DOHH2 (cell line): ENCODE results near the gene CRELD2.

Experiments
- EZH2phosphoT487 ChIP-seq: fragments of 200-600 bp; sonication (generic); IDR thresholded peaks from 2 replicates; pipeline ENCODE4 v1.6.1; 2017; ENCODE audit warnings: borderline replicate concordance, mild to moderate bottlenecking, antibody characterized with exemption, low read length, moderate library complexity, mixed read lengths
- TF ChIP-seq, protein P1 (sequence below): fragments of 200-600 bp; sonication (generic); IDR thresholded peaks from one replicate; pipeline ENCODE4 v1.5.1; 2014; ENCODE audit warnings: antibody characterized with exemption, mild to moderate bottlenecking, low read depth, low read length; ENCODE audit not compliant: poor library complexity, severe bottlenecking

DNA sequence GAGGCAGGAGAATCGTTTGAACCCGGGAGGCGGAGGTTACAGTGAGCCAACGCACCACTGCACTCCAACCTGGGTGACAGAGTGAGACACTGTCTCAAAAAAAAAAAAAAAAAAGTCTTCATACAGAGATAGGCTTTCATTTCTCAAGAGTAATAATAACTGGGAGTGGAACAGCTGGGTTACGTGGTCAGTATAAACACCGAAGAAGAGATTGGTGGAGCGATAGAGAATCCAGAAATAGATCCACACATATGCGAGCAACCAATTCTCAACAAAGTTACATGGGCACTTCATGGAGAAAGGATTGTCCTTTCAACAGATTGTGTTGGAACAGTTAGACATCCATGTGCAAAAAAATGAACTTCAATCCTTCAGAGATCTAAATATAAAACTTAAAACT, 40.2 kb upstream of the CRELD2 start:
- TF ChIP-seq, protein P1, sequence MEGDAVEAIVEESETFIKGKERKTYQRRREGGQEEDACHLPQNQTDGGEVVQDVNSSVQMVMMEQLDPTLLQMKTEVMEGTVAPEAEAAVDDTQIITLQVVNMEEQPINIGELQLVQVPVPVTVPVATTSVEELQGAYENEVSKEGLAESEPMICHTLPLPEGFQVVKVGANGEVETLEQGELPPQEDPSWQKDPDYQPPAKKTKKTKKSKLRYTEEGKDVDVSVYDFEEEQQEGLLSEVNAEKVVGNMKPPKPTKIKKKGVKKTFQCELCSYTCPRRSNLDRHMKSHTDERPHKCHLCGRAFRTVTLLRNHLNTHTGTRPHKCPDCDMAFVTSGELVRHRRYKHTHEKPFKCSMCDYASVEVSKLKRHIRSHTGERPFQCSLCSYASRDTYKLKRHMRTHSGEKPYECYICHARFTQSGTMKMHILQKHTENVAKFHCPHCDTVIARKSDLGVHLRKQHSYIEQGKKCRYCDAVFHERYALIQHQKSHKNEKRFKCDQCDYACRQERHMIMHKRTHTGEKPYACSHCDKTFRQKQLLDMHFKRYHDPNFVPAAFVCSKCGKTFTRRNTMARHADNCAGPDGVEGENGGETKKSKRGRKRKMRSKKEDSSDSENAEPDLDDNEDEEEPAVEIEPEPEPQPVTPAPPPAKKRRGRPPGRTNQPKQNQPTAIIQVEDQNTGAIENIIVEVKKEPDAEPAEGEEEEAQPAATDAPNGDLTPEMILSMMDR, result no peak
- TF ChIP-seq EZH2phosphoT487, result no peak
